ENCODE measurements around the gene LTBP2.

LTBP2 gene

DNA sequence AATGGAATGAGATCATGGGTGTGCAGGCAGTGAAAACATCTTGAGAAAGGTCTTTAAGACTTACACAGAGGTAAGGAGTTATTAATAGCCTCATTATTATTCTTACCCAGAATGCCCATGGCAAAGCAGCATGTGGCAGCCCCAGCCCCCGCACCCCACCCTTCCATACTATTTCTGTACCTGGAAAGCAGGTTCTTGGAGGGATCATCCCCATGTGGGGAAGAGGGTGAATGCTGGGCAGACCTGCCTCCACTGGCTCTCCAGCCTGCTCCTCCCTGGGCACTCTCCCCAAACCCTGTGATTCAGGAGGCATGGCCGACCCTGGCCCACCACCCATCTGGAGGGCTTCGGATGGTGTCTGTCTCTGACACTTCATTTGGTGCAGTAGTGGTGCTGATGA, 147.3 kb downstream of the LTBP2 start:
- H3K9me2 ChIP-seq (replicated peaks; ENCODE audit: control insufficient read depth, low read length), result no peaks in the 10 kb centered on the region
- H3K79me2 ChIP-seq (ENCODE audit: control insufficient read depth, low read length), result no peaks in the 10 kb centered on the region
- H3K4me2 ChIP-seq (ENCODE audit: low read length), result no peak overlapping the region
- H3F3A ChIP-seq (ENCODE audit: control insufficient read depth, insufficient read depth), result no peaks in the 10 kb centered on the region
- TF ChIP-seq, protein P1, sequence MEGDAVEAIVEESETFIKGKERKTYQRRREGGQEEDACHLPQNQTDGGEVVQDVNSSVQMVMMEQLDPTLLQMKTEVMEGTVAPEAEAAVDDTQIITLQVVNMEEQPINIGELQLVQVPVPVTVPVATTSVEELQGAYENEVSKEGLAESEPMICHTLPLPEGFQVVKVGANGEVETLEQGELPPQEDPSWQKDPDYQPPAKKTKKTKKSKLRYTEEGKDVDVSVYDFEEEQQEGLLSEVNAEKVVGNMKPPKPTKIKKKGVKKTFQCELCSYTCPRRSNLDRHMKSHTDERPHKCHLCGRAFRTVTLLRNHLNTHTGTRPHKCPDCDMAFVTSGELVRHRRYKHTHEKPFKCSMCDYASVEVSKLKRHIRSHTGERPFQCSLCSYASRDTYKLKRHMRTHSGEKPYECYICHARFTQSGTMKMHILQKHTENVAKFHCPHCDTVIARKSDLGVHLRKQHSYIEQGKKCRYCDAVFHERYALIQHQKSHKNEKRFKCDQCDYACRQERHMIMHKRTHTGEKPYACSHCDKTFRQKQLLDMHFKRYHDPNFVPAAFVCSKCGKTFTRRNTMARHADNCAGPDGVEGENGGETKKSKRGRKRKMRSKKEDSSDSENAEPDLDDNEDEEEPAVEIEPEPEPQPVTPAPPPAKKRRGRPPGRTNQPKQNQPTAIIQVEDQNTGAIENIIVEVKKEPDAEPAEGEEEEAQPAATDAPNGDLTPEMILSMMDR (IDR thresholded peaks at IDR 0.05; ENCODE audit: low read depth, low read length, poor library complexity, severe bottlenecking), result no peak
- TF ChIP-seq EZH2phosphoT487 (IDR thresholded peaks at IDR 0.05; ENCODE audit: borderline replicate concordance, low read length), result no peak
- no peaks in the 10 kb centered on the region for H3K9me3 ChIP-seq (ENCODE audit: control insufficient read depth, insufficient read depth, low read length)
- no peaks in the 10 kb centered on the region for H3K4me1 ChIP-seq (ENCODE audit: control insufficient read depth, low read length)
- no peaks in the 10 kb centered on the region for H3K36me3 ChIP-seq (ENCODE audit: control insufficient read depth, low read length)
- H3K27ac ChIP-seq (ENCODE audit: low read depth, low read length), result no peak overlapping the region
- no peaks in the 10 kb centered on the region; the same call in 1 of the 2 replicates for H3K27me3 ChIP-seq (ENCODE audit: control insufficient read depth, low read length)
- no peak overlapping the region for H3K4me3 ChIP-seq (ENCODE audit: low read length)
- H4K20me1 ChIP-seq (ENCODE audit: control insufficient read depth, insufficient read depth, low read depth, low read length), result no peaks in the 10 kb centered on the region

DNA sequence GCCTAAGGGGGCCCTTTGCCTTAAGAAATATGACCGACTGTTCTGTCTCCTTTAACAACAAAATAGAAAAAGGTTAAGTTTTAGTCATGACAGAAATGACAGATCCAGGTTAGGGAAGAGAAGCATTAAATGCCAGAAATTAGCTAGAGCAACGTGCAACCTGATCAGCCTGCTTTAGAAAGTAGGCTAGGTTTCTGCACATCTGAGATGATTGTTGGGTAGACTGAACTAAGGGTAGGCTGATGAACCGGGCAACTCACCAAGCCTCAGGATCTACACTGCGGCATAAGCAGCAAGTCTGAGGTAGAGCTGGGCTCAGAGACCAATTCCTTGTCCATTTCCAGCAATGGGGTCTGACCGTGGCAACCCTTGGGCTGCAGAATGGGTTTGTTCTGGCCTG, 148.3 kb downstream of the LTBP2 start:
- Histone ChIP-seq H3K9me3 (ENCODE audit: control insufficient read depth, insufficient read depth, low read length) (no peaks in the 10 kb centered on the region), H3K4me2 (ENCODE audit: low read length) (no peak overlapping the region), H4K20me1 (ENCODE audit: control insufficient read depth, insufficient read depth, low read depth, low read length) (no peaks in the 10 kb centered on the region), H3K9me2 (replicated peaks; ENCODE audit: control insufficient read depth, low read length) (no peaks in the 10 kb centered on the region), H3K36me3 (ENCODE audit: control insufficient read depth, low read length) (no peaks in the 10 kb centered on the region), H3K27me3 (ENCODE audit: control insufficient read depth, low read length) (peaks cover 3% of the 10 kb centered on the region; the same call in 1 of the 2 replicates), H3K4me1 (ENCODE audit: control insufficient read depth, low read length) (no peaks in the 10 kb centered on the region), H3K79me2 (ENCODE audit: control insufficient read depth, low read length) (no peaks in the 10 kb centered on the region), H3K4me3 (ENCODE audit: low read length) (no peak overlapping the region), H3K27ac (ENCODE audit: low read depth, low read length) (no peak overlapping the region), H3F3A (ENCODE audit: control insufficient read depth, insufficient read depth) (no peaks in the 10 kb centered on the region)
- TF ChIP-seq, protein P1 (IDR thresholded peaks at IDR 0.05; ENCODE audit: low read depth, low read length, poor library complexity, severe bottlenecking), result no peak
- TF ChIP-seq EZH2phosphoT487 (IDR thresholded peaks at IDR 0.05; ENCODE audit: borderline replicate concordance, low read length), result no peak

DNA sequence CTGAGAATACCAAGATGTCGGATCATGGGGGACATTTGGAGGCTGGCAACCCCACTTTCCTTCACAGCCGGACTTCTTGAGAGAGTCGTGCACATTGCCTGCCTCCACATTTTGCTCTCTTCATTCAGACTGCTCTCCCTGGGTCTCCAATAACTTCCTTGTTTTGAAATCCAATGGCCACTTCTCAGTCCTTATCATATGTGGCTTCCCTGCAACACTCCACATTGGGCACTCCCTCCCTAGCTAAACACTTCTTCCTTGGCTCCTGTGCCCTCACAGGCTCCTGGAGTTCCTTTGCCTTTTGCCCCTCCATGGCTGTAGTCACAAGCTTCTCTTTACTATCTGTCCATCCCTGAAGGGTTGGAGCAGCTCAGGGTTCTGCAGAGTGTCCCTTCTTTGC, 149.0 kb downstream of the LTBP2 start:
- H3K9me3 ChIP-seq (ENCODE audit: control insufficient read depth, insufficient read depth, low read length), result no peaks in the 10 kb centered on the region
- H3K27me3 ChIP-seq (ENCODE audit: control insufficient read depth, low read length), result peaks cover 3% of the 10 kb centered on the region; the same call in 1 of the 2 replicates
- H3K9me2 ChIP-seq (replicated peaks; ENCODE audit: control insufficient read depth, low read length), result no peaks in the 10 kb centered on the region
- H3K4me3 ChIP-seq (ENCODE audit: low read length), result no peak overlapping the region
- H3K79me2 ChIP-seq (ENCODE audit: control insufficient read depth, low read length), result no peaks in the 10 kb centered on the region
- TF ChIP-seq EZH2phosphoT487 (IDR thresholded peaks at IDR 0.05; ENCODE audit: borderline replicate concordance, low read length), result no peak
- TF ChIP-seq, protein P1 (IDR thresholded peaks at IDR 0.05; ENCODE audit: low read depth, low read length, poor library complexity, severe bottlenecking), result no peak
- no peaks in the 10 kb centered on the region for H3K36me3 ChIP-seq (ENCODE audit: control insufficient read depth, low read length)
- no peaks in the 10 kb centered on the region for H4K20me1 ChIP-seq (ENCODE audit: control insufficient read depth, insufficient read depth, low read depth, low read length)
- H3K27ac ChIP-seq (ENCODE audit: low read depth, low read length), result no peak overlapping the region
- H3F3A ChIP-seq (ENCODE audit: control insufficient read depth, insufficient read depth), result no peaks in the 10 kb centered on the region
- H3K4me1 ChIP-seq (ENCODE audit: control insufficient read depth, low read length), result no peaks in the 10 kb centered on the region
- H3K4me2 ChIP-seq (ENCODE audit: low read length), result no peak overlapping the region

Measured in DOHH2 (cell line).